ENCODE data around the gene SAFB2.
"Not testable (repeated sequence)": the region's sequence is repeated elsewhere in the genome, so short reads cannot be mapped to it uniquely, and the experiment has no call there.

Gene SAFB2

DNA sequence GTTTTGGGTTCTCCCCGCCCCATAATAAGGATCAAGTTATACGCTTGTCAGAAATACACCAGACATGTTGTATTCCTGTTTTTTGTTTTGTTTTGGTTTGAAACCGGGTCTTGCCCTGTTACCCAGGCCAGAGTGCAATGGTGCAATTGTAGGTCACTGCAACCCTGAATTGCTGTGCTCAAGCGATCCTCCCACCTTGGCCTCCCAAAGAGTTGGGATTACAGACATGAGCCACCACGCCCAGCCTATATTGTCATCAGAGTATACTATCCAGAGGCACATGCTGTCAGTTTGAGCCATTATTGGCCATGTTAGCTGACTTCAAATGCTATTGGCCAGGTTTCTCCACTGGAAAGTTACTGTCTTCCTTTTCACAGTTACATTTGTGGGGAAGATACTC, 10.1 kb upstream of the SAFB2 start:
- DNase-seq (ENCODE audit: low read depth), result no peak

DNA sequence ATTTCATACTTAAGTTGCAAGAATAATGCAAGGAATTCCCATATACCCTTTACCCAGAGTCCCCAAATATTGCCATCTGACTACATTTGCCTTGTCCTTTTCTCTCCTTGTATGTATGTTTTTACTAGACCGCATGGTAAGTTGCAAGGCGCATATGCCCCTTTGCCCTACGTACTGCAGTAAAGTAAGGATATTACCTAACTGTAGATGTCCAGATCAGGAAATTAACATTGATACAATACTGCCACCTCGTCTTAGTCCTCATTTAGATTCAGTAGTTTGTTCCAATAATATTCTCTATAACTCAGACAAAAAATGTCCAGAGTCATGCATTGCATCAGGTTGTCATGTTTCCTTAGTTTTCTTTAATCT, 9.7 kb upstream of the SAFB2 start:
- DNase-seq (ENCODE audit: low read depth), result no peak

DNA sequence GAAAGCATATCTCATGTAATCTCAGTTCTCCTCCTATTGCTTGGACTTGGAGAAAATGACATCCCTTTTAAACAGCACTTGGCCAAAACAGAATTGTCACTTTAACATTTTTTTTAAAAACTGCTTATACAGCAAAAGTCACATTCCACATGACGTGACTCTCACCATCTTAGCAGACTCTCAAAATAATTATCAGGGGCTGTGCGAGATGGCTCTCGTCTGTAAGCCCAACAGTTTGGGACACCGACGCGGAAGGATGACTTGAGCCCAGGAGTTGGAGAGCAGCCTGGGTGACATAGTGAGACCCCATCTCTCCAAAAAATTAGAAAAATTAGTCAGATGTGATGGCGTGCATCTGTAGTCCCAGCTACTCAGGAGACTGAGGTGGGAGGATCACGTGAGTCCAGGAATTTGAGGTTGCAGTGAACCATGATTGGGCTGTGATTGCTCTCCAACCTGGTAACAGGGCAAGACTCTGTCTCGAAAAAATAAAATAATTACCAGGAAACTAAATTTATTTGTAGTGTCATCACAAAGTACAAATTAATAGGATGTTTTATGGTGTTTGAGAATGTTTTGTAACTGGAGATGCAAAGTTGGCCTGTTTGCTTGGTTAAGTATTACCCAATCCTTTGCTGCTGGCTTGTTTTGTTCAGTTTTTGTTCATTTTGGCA, 9.1 kb upstream of the SAFB2 start:
- DNase-seq (ENCODE audit: low read depth), result no peak

DNA sequence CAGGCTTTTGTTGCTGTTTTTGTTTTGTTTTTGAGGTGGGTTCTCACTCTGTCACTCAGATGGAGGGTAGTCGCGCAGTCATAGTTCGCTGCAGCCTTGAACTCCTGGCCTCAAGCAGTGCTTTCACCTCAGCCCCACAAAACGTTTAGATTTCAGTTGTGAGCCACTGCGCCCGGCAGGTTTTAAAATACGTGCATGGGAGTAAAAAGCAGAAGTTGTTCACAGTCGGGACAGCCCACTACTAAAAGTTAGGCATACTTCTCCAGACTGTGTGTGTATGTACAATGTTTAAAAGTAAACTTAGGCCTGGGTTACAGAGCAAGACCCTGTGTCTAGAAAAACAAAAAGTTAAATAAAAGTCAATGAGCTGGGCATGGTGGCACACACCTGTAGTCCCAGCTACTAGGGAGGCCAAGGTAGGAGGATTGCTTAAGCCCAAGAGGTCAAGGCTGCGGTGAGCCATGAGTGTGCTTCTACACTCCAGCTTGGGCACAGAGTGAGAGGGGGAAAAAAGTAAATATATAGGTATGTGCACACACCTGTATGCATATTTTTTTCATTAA, 6.4 kb upstream of the SAFB2 start:
- no peak for DNase-seq (ENCODE audit: low read depth)

DNA sequence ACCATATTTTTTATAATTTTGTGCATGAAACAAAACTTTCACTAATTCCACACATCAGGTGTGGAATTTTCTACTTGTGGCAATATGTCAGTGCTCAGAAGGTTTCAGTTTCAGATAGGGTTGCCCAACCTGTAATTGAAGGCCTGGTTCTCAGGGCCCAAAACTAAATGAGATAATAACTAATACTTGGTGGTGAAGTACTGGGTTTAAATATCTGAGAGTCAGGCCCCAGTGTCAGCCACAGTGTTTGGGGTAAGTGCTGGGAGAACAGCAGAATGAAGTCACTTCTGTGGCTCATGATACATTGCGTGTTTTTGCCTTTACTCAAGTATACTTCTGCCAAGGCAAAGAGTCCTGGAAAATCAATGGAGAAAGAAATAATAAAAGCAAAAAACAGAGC, 5.9 kb upstream of the SAFB2 start:
- no peak for DNase-seq (ENCODE audit: low read depth)

DNA sequence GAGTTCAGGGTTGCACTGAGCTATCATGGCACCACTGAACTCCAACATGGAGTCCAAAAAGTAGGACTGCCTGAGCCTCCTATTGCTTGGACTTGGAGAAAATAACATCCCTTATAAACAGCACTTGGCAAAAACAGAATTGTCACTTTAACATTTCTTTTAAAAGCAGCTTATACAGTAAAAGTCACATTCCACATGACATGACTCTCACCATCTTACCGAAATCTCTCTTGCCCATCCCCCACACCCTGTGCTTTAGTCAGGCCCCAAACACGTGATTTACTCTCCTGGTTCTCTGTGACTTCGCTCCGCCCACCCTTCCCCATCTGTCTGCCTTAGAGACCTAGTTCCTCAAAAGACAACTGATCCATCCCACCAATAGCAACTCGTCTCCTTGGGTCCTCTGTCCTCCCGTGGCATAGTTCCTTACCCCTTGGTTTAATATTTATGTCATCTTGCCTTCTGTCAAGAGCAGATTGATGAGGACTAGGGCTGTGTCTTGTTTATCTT, 4.9 kb upstream of the SAFB2 start:
- DNase-seq (ENCODE audit: low read depth), result peak; percentile 33

DNA sequence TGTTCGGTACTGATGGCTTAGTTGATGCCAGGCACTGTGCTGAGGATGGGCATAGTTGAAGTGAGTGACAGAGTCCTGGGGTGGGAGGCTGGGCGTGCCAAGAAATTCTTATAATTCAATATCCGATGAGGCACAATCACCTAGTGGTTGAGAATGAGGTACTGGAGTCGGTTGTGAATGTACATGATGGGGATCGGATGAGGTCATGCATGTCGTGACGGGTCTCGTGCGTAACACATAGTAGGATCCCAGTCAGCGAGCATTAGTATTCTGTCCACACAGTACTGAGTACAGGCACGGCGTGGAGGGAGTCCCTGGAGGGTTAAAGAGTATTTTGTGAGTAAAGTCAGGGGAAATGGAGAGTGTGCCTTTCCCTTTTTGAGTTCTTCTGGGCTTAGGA, 3.1 kb upstream of the SAFB2 start:
- no peak for DNase-seq (ENCODE audit: low read depth)

DNA sequence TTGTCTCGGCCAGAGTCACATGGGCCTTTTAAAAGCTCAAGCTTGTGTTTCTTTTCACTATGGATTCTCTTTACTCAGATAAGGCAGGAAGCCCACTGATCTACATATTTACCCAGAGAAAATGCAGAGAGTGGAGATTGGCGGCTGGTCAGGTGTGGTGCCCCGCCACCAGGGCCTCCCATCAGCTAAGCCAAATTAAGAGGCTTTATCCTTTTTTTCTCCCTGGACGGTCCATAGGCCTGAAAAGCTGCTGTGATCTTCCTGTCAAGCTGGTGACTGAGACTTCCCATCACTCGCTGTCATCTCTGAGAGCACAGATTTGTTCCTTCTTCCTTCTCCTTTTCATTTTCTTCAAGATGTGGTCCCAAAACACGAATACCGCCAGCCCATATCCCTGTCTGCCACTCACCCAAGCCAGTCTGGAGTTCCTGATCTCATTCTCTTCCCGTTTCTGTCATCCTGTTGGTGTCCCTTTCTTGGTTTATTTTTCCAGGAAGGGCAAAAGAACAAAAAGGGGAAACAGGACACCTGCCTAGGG, 2.2 kb upstream of the SAFB2 start:
- DNase-seq (ENCODE audit: low read depth), result no peak

DNA sequence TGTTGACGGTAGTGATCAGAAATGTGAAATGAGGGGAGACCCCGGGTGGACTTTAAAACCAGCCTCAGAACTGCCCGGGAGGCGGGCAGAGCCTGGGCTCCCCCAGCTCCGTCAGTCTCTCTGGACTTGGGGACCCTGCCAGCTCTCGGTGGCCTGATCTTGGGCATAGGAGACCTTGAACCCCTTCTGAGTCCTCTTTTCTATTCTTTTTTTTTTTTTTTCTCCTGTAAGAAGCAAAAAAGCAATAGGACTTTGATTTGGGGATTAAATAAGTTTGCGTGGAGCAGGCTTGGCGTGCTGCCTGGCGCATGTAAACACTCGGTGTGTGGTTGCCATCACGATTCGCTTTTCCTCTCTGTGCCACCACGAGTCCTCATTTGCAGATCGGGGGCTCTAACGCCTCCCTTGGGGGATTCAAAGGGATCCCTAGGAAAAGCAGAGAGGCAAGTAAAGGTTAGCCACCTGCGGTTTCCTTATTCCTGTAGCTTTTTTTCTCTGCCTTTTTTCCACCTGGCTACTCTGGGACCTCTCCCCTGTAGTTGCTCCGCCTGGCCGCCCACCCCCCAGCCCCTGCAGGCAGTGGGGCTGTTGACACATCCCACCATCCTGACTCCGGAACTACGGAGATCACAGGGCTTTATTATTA, 1.6 kb upstream of the SAFB2 start:
- DNase-seq (ENCODE audit: low read depth), result peak; percentile 9

DNA sequence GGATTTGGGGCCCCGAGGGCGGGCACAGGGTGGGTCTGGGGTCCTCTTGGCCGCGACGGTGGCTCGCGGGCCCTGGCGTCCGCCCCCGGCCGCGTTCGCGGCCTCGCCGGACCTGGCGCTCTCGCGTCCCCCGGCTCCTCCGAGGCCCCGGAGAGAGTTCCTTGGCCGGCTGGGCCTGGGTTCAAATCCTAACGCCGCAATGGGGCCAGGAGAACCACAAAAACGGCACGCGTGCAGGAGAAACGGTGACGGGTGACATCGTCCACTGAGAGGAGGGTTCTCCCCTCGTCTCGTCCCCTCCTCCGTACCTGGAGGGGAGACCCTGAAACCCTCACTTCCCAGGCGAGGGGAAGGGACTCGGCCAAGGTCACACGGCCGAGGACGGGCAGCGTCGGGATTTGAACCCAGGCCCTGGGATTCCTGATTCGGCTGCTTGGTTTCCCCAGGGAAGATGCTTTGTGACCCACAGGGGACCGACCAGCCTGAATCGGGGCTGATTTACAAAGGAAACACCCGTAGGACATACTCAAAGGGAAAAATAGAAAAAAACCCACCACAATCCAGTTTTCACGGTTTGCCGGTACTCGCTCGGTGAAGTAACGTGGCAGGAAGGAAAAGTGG, 931 bp upstream of the SAFB2 start:
- DNase-seq (ENCODE audit: low read depth), result no peak

DNA sequence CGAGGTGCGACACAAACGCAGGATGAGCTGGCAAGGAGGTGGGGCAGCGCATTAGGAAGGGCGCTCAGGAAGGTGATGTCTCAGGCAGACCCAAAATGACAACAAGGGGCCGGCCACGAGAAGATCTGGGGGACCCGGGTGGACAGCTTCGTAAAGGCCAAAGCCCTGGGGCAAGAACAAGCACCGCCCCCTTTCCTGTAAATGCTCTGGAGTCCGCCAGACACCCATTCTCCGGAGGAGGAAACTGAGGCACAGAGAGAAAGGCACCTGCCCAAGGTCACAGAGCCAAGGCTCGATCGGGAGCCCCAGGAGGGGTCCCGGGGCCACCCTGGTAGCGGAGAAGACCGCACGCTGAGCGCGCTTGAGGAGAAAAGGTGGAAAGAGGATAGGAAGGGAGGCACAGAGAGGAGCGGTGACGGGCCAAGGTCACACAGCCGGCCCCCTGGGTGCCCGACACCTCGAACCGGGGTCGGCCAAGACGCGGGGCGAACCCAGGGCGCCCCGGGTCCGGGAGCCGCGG, 571 bp downstream of the SAFB2 start:
- DNase-seq (ENCODE audit: low read depth), result peak; percentile 15

DNA sequence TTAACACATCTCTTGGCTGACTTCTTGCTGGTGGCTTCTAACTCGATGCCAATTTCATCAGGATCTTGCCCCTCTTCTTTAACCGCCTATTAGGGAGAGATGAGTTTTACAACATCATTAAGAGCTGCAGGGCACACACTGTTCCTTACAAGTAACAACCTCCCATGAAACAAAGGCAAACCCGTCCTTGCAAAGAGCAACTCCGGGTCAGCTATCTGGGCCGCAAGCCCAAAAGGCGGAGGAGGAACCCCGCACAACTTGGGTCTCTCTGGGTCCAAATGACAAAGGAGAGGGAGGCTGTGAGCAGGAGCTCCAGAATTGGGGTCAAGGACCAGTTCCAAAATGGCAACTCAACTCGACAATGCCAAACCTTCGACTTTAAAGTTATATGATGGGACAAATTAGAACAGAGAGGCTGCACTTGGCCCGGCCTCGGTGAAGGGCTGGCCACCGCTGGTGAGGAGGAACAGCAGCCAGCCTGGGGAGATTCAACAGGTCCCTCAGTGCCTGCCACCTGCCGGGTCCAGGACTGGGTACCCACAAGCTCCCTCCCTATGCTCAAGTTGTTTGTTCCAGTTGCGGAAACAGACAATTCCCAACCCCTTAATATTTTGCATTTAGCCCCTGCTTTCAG, 1.1 kb downstream of the SAFB2 start:
- DNase-seq (ENCODE audit: low read depth), result no peak

DNA sequence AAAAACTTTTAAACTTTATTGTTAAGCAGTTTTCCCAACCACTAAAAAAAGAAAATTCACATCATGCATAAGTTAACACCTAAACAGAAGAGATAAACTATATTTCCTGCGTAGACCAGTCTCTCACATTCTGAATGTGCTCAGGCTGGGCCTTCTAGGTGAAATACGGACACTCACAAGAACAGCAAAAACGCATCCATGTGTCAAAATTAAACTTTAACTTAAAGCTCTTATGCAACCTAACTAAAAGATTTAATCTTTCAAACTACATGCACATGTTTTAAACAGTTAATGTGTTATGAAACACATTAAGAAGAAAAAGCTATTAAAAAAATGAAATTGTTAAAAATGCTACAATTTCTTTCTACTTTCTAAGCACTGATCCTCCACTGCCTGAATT, 2.6 kb downstream of the SAFB2 start:
- DNase-seq (ENCODE audit: low read depth), result no peak

DNA sequence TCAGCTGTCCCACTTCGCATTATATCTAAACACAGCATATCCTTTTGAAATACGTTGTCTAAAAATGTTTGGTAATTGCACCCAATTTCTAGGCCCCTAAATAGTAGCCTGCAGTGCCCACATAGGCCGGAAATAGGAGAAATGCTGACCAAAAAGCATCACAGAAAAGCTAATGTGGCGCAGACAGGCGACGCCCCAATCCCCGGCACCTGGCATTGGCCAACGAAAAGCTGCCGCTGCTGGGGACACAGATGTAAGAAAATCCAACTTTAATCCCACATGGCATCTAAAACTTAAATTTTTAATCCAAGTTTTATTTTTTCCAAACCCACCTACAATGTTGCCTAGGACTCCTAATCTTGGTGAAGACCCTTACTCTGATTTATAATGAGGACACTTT, 4.0 kb downstream of the SAFB2 start:
- DNase-seq (ENCODE audit: low read depth), result no peak

DNA sequence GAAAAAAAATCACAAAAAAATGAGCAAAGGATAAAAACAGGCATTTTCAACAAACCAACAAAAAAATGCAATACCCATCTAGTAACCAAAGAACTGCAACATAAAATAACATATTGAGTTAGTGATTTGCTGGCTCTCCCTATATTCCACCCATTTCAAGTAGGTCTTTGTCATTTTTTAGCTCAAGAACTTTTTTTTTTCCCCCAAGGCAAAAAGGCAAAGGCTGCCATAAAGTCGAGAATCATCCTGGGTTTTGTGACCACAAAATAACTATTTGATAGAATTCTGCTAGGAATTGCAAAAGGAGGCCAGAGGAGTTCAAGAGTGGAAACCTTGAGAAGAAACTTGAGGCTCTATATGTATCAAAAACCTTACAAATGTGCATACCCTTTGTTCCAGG, 5.5 kb downstream of the SAFB2 start:
- DNase-seq (ENCODE audit: low read depth), result no peak

DNA sequence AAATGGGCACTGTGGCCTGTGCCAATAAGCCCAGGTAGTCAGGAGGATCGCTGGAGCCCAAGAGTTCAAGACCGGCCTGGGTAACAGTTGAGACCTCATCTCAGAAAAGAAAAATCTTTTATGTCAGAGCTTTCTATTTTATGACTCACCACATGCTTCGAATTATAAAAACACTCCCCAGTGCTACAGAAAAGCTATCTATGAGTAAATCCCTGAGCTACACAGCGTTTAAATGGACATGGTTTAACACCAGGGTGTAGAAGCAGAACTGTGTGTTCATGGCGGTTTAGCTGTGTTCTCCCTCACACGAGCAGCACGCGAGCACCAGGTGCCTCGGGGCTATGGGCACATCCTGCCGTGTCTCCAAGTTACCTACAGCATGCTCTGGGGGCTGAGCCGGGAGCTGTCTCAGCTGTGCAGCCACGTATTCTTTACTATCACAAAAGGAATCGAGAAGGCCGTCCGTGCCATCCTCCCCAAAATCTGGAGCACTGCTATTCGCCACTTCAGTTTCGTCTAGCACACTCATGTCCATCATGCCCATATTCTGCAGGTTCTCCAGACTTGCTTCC, 6.7 kb downstream of the SAFB2 start:
- no peak for DNase-seq (ENCODE audit: low read depth)

DNA sequence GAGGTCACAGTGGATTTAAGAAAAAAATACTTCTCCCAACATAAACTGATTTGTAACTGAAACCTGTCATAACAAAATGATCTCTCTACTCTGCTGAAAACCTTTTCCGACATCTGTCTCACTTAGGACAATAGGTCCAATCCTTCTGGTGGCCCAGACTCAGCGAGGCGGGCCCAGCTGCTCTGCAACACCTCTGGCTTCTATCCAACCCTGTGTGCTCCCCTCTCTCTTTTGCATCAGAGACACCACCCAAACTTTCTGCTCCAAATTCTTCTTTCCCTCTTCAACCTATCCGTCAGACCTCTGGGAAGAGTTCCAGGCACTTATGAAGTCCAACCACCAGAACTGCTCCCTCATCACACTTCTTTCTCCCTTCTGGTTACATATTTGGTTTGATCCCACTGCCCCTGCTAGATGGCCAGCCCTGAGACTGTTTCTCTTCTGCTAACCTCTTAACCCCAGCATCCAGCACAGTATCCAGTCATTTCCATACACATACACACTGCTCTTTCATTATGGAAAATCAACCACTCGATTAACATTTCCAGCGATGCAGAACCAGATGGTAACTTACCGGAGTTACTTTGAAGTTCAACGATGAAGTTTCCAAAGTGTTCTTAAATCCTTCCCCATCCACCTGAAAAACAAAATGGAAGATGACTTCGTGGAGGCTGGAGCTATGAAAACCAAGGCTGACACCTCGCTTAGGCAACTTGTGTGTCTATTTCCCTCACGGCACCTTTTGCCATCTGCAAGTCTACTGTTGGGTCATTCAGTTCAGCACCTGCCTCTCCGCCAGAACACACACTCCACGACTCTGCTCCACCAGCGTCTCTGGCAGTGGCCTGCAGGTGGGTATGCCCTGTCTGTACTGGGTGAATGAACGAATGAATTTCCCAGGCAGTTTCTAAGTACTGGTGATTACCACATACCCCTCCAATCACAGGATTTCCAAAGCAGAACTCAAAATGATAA, 9.4 kb downstream of the SAFB2 start:
- DNase-seq (ENCODE audit: low read depth), result no peak

DNA sequence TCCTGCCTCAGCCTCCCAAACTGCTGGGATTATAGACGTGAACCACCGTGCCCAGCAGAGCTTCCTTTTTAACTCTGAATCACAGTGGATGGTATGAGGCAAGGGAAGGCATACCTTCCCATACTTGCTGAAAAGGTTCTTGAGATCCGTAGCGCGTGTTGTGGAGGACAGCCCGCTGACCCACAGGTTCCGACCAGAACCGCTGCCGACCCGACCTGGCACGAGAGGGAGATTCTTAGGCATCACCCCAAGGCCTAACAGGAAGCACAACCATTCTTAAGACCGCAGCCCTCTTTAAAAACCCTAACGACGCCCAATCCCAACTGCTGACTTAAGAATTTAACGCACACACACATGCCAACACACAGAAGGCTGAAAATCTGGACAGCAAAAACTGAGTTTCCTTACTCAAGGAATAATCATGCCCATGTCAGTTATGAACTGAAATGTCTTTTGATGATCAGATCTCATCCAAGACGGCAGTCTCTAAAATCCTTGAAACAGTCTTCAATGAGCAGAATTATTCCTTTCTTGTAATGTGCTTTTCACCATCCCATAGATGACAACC, 12.6 kb downstream of the SAFB2 start:
- DNase-seq (ENCODE audit: low read depth), result no peak

DNA sequence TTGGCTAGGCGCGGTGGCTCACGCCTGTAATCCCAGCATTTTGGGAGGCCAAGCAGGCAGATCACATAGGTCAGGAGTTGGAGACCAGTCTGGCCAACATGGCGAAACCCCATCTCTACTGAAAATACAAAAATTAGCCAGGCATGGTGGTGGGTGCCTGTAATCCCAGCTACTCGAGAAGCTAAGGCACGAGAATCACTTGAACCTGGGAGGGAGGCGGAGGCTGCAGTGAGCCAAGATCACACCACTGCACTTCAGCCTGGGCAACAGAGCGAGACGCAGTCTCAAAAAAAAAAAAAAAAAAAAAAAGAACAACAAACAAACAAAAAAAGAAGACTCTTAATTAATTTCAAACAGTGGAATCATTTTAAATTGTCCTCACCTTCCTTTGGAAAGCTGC, 13.8 kb downstream of the SAFB2 start:
- DNase-seq (ENCODE audit: low read depth), result not testable (repeated sequence)

DNA sequence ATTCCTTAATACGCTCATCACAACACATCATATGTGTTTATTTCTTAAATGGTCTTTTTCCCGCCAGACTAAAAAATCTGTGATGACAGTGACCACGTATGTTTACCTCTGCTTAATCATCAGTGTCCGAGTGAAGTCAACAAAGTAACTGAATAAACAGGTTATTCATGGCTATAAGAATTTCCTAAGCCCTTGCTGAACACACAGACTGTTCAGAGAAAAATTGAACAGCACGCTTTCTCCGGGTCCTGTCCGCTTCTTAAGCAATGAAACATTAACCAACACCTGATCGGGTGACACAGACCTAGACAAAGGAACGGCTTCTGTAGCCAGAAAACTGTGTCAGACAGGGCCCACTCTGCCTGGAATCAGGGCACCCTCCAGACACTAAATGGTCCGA, 14.3 kb downstream of the SAFB2 start:
- no peak for DNase-seq (ENCODE audit: low read depth)
